ENCODE measurements around the gene TCEA2. TPM values are rescaled to one million over a fixed set of nuclear protein-coding genes. Genes with fewer than 3 reads are reported as not detected.

The TCEA2 gene
- total RNA-seq, 2 donors from 2014 or later: 45.0 to 69.5 TPM

- Histone ChIP-seq H3K4me1 (replicated peaks) (peaks cover 3% of the 10 kb centered on the region), H3K9me3 (no peaks in the 10 kb centered on the region), H3K27me3 (replicated peaks; ENCODE audit: insufficient read depth) (peaks cover 13% of the 10 kb centered on the region), H3K36me3 (no peaks in the 10 kb centered on the region), H3K27ac (no peak within 1 kb of the TSS), H3K4me3 (peak within 1 kb of the TSS; percentile 4 to 18)
- intact Hi-C loops (cut with DNase I): no loop called here
- DNase-seq (ENCODE audit: low spot score): no peak
- WGBS: under 1% methylated on average over 75 of the region's 111 CpGs
- TF ChIP-seq POLR2AphosphoS5 (IDR thresholded peaks at IDR 0.05): no peak
- no peak for TF ChIP-seq POLR2A (IDR thresholded peaks at IDR 0.05)
- no peak for TF ChIP-seq CTCF (IDR thresholded peaks at IDR 0.05)
These were observed 13.7 kb upstream of the TCEA2 start, which contains the start of gene SOX18 for GRCh38 chr20:64049060-64049877. Gene SOX18 (minus strand): TSS chr20:64049639. CDS start chr20:64049516, 123 bp downstream.

GRCh38 chr20:64049878-64050260 is 13.1 kb upstream of the TCEA2 start:
- TF ChIP-seq CTCF (IDR thresholded peaks at IDR 0.05): no peak
- TF ChIP-seq POLR2AphosphoS5 (IDR thresholded peaks at IDR 0.05): no peak
- TF ChIP-seq POLR2A (IDR thresholded peaks at IDR 0.05): no peak
- Histone ChIP-seq H3K36me3 (no peaks in the 10 kb centered on the region), H3K9me3 (no peaks in the 10 kb centered on the region), H3K4me1 (replicated peaks) (peaks cover 3% of the 10 kb centered on the region), H3K4me3 (peak overlapping the region in 1 of 2 donors; percentile 18), H3K27me3 (replicated peaks; ENCODE audit: insufficient read depth) (peaks cover 13% of the 10 kb centered on the region), H3K27ac (no peak overlapping the region)
- no peak for DNase-seq (ENCODE audit: low spot score)
- intact Hi-C loops (cut with DNase I): no loop called here
- 18% methylated on average over 16 of the region's 16 CpGs for WGBS

- no peak for DNase-seq (ENCODE audit: low spot score)
- TF ChIP-seq POLR2A (IDR thresholded peaks at IDR 0.05): no peak
- no peak for TF ChIP-seq CTCF (IDR thresholded peaks at IDR 0.05)
- no peak for TF ChIP-seq POLR2AphosphoS5 (IDR thresholded peaks at IDR 0.05)
- intact Hi-C loops (cut with DNase I): no loop called here
- H3K36me3 ChIP-seq: no peaks in the 10 kb centered on the region
- H3K27me3 ChIP-seq (replicated peaks; ENCODE audit: insufficient read depth): peaks cover 13% of the 10 kb centered on the region
- peaks cover 3% of the 10 kb centered on the region for H3K4me1 ChIP-seq (replicated peaks)
- H3K4me3 ChIP-seq: no peak overlapping the region
- no peak overlapping the region for H3K27ac ChIP-seq
- no peaks in the 10 kb centered on the region for H3K9me3 ChIP-seq
- WGBS: 74% methylated on average over 23 of the region's 23 CpGs
These were observed 12.6 kb upstream of the TCEA2 start for GRCh38 chr20:64050261-64051032.

GRCh38 chr20:64051033-64051452 is 12.0 kb upstream of the TCEA2 start:
- intact Hi-C loops (cut with DNase I): no loop called here
- H3K9me3 ChIP-seq: no peaks in the 10 kb centered on the region
- H3K27me3 ChIP-seq (replicated peaks; ENCODE audit: insufficient read depth): peaks cover 15% of the 10 kb centered on the region
- H3K36me3 ChIP-seq: no peaks in the 10 kb centered on the region
- no peak overlapping the region for H3K27ac ChIP-seq
- H3K4me3 ChIP-seq: no peak overlapping the region
- no peak for DNase-seq (ENCODE audit: low spot score)
- no peak for TF ChIP-seq POLR2AphosphoS5 (IDR thresholded peaks at IDR 0.05)
- no peak for TF ChIP-seq CTCF (IDR thresholded peaks at IDR 0.05)
- no peak for TF ChIP-seq POLR2A (IDR thresholded peaks at IDR 0.05)
- WGBS: 74% methylated on average over 10 of the region's 11 CpGs
- peaks cover 3% of the 10 kb centered on the region for H3K4me1 ChIP-seq (replicated peaks)

Measured in prostate gland (tissue), 2 donors.